ENCODE measurements around the gene GID8.

GID8 gene

DNA sequence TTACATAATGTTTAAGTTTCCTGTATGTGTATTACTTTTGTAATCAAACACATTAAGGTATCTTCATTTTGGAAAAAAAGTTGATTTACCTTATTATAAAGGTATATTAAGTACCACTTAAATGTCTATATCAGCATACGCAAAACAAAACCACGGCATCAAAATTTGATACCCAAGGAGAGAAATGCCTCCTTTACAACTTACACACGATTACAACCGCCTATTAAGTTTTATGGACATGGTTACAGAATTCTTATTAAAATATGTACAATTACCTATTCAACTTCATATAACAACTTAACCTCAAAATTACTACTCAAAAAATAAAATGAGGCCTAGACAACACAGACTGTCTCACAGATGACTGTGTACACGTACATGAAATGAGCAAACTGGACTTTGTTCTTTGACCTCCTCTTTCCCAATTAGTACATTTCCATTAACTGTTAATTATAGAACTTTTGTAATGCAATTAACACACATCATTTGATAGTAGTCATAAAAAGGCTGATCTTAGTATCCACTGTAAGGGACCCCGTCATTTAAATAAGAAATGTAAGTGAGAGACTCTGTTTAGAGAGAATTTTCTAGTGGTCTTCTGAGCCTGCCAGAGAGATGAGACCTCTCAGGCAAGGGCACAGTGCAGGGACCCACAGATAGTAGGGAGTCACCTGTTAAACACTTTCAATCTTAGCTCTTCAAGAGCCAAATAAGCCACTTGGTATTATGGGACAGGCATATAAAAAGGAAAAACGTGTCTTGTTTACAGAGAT is 14.1 kb upstream of the GID8 start:
- no peak for DNase-seq (ENCODE audit: extremely low read depth, low read depth)
- TF ChIP-seq, protein P1, sequence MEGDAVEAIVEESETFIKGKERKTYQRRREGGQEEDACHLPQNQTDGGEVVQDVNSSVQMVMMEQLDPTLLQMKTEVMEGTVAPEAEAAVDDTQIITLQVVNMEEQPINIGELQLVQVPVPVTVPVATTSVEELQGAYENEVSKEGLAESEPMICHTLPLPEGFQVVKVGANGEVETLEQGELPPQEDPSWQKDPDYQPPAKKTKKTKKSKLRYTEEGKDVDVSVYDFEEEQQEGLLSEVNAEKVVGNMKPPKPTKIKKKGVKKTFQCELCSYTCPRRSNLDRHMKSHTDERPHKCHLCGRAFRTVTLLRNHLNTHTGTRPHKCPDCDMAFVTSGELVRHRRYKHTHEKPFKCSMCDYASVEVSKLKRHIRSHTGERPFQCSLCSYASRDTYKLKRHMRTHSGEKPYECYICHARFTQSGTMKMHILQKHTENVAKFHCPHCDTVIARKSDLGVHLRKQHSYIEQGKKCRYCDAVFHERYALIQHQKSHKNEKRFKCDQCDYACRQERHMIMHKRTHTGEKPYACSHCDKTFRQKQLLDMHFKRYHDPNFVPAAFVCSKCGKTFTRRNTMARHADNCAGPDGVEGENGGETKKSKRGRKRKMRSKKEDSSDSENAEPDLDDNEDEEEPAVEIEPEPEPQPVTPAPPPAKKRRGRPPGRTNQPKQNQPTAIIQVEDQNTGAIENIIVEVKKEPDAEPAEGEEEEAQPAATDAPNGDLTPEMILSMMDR (IDR thresholded peaks at IDR 0.05; ENCODE audit: low read depth, low read length) = no peak

DNA sequence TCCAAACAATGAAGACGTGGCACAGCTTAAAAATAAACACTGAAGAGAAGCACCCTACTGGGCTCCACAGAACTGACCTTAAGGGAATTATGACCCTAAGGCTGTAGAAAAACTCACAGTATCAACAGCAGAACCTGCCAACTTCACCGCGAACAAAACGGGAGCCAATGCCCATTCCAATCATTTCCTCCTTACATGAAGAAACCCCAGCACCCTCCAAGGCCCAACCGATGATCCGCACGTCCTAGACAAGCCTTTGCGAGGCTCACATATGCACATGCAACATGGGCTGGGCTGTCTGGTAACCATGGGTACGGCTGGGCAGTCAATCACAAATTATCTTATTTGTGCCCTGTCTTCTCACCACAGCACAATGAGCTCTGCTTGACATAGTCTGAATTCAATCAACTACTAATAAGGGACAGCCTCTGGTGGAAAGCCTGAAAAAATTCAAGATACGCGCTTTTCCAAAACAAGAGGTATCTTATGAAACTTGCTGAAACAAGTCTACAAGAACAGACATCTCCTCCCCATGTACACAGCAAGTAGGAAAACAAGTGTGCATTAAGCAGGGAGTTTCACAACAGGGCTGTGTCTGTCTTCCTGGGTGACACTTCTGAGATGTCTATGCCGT is 13.4 kb upstream of the GID8 start:
- DNase-seq (ENCODE audit: extremely low read depth, low read depth) = no peak

DNA sequence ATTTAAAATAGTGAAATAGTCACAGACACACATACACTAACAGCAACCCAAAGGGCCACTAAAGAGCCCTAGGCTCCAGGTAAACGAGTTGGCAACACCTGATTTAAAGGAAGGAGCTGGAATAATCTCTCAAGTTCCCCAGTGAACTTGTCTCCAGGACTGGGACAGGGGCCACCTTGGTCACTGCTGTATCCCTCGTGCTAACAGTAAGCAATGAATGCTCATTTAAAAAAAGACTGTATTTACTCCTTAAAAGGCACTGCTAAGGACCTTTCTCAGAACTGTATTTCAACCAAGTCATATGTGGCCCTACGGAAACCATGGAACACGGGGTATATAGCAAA is 12.9 kb upstream of the GID8 start:
- TF ChIP-seq, protein P1 (IDR thresholded peaks at IDR 0.05; ENCODE audit: low read depth, low read length) = no peak
- no peak for DNase-seq (ENCODE audit: extremely low read depth, low read depth)

More for the DNA sequence above, 13.4 kb upstream of the GID8 start:
- TF ChIP-seq, protein P1 (IDR thresholded peaks at IDR 0.05; ENCODE audit: low read depth, low read length) = no peak

GRCh38 chr20:62925420-62926228 is 12.3 kb upstream of the GID8 start:
- DNase-seq (ENCODE audit: extremely low read depth, low read depth) = no peak
- TF ChIP-seq, protein P1 (IDR thresholded peaks at IDR 0.05; ENCODE audit: low read depth, low read length) = no peak

- TF ChIP-seq, protein P1 (IDR thresholded peaks at IDR 0.05; ENCODE audit: low read depth, low read length) = peak; percentile 35
These were observed 11.5 kb upstream of the GID8 start, which contains the start of gene DIDO1 for GRCh38 chr20:62926229-62927127. Gene DIDO1, minus strand, starts transcription at chr20:62926505.

GRCh38 chr20:62927128-62927705 is 10.7 kb upstream of the GID8 start:
- no peak for DNase-seq (ENCODE audit: extremely low read depth, low read depth)
- TF ChIP-seq, protein P1 (IDR thresholded peaks at IDR 0.05; ENCODE audit: low read depth, low read length) = no peak

More at GRCh38 chr20:62926229-62927127, 11.5 kb upstream of the GID8 start, which contains the start of gene DIDO1:
- DNase-seq (ENCODE audit: extremely low read depth, low read depth) = peak; percentile 57
